ENCODE results near the gene INO80C. TPM values are rescaled to one million over a fixed set of nuclear protein-coding genes. Genes with fewer than 3 reads are reported as not detected.

INO80C gene
- total and polyA plus RNA-seq, 2 of the 4 experiments (the other 2 are of a cell fraction) = 5.6 to 17.1 TPM

- CTCF ChIA-PET = no interaction called here
- peaks cover 5% of the 10 kb centered on the region for H3K4me1 ChIP-seq (ENCODE audit: control insufficient read depth, insufficient read depth, low read length)
- H3K79me1 ChIP-seq (ENCODE audit: low read depth in 1 of 2, low read length in 2 of 2) = peaks cover 0 to 3% of the 10 kb centered on the region in 2 experiments; a peak in 1 of 4 replicates
- no peak overlapping the region for H2BK5ac ChIP-seq (ENCODE audit: low read depth, low read length, poor library complexity, severe bottlenecking)
- in situ Hi-C loops (cut with MboI; ENCODE audit: low sequenced_read_pairs) (no loop called here), intact Hi-C loops (cut with micrococcal nuclease) (no loop called here), dilution Hi-C loops (cut with HindIII; ENCODE audit: low sequenced_read_pairs, unreplicated experiment) (no loop called here)
- no peak overlapping the region for H3K27ac ChIP-seq (ENCODE audit: insufficient read depth, low read length)
- no TSS peak for BruUV-seq (replicated peaks)
- no peak overlapping the region for H4K91ac ChIP-seq (ENCODE audit: insufficient read depth, low read depth, low read length)
- no peak overlapping the region for H3K56ac ChIP-seq (ENCODE audit: extremely low read depth, insufficient read depth, low read length)
- no peak overlapping the region for H3K4ac ChIP-seq (ENCODE audit: low read depth, low read length)
- H3K18ac ChIP-seq (ENCODE audit: low read depth, low read length) = no peak overlapping the region
- DNase-seq = no peak
- TF ChIP-seq, protein P1, sequence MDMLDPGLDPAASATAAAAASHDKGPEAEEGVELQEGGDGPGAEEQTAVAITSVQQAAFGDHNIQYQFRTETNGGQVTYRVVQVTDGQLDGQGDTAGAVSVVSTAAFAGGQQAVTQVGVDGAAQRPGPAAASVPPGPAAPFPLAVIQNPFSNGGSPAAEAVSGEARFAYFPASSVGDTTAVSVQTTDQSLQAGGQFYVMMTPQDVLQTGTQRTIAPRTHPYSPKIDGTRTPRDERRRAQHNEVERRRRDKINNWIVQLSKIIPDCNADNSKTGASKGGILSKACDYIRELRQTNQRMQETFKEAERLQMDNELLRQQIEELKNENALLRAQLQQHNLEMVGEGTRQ (IDR thresholded peaks at IDR 0.05; ENCODE audit: low read depth, low read length) = no peak
- TF ChIP-seq RCOR1 (IDR thresholded peaks at IDR 0.05; ENCODE audit: insufficient replicate concordance, low read length) (no peak), RAD21 (IDR thresholded peaks at IDR 0.05; ENCODE audit: low read length) (no peak), BHLHE40 (IDR thresholded peaks at IDR 0.05; ENCODE audit: low read depth, low read length) (no peak), MXI1 (IDR thresholded peaks at IDR 0.05; ENCODE audit: borderline replicate concordance, low read depth, low read length) (no peak), POLR2A (IDR thresholded peaks at IDR 0.05; ENCODE audit: low read depth, low read length) (no peak)
- no peaks in the 10 kb centered on the region for H4K20me1 ChIP-seq (ENCODE audit: insufficient read depth, low read length)
- H3K4me3 ChIP-seq (ENCODE audit: insufficient read depth, low read depth, low read length) = no peak overlapping the region
- no peak overlapping the region for H2BK20ac ChIP-seq (ENCODE audit: low read depth, low read length)
- H3K36me3 ChIP-seq (ENCODE audit: control insufficient read depth, insufficient read depth, low read length) = no peaks in the 10 kb centered on the region
- no peak overlapping the region for H4K8ac ChIP-seq (ENCODE audit: low read depth in 2 of 2, low read length in 2 of 2)
- no peak overlapping the region for H2AFZ ChIP-seq (replicated peaks; ENCODE audit: low read length, poor library complexity)
- H3K27me3 ChIP-seq (ENCODE audit: control insufficient read depth, insufficient read depth, low read length) = no peaks in the 10 kb centered on the region
- H3K4me2 ChIP-seq (ENCODE audit: low read depth, low read length) = no peak overlapping the region
- no peak overlapping the region for H2AK5ac ChIP-seq (ENCODE audit: low read depth, low read length)
- no peak overlapping the region for H2AK9ac ChIP-seq (replicated peaks; ENCODE audit: low read depth, low read length, poor library complexity)
- H4K5ac ChIP-seq (ENCODE audit: low read depth, low read length) = no peak overlapping the region
- no peaks in the 10 kb centered on the region for H3K9me3 ChIP-seq (ENCODE audit: control insufficient read depth, insufficient read depth, low read length)
- no peak overlapping the region for H3K14ac ChIP-seq (replicated peaks; ENCODE audit: low read depth, low read length)
- no peak overlapping the region for H2BK15ac ChIP-seq (ENCODE audit: low read depth, low read length)
- peaks cover 10% of the 10 kb centered on the region; the same call in 1 of the 2 replicates for H3K9me1 ChIP-seq (ENCODE audit: insufficient read depth, low read length)
- POLR2A ChIA-PET (ENCODE audit: unreplicated experiment) = interaction anchor here (0.6 kb wide), 1 partner anchor 8 kb away, joined by 3 read pairs; no protein-coding TSS in a partner anchor
- H2BK120ac ChIP-seq (ENCODE audit: low read depth, low read length) = no peak overlapping the region
- no peak overlapping the region for H3K9ac ChIP-seq (ENCODE audit: low read depth, low read length)
- no peak for ATAC-seq (ENCODE audit: low read depth)
- no peak overlapping the region for H3K23ac ChIP-seq (ENCODE audit: low read depth, low read length)
Measured at GRCh38 chr18:35477974-35478373, 19.8 kb downstream of the INO80C start.

Measured in IMR-90 (cell line).